ENCODE measurements around the gene TMEM181. TPM values are rescaled to one million over a fixed set of nuclear protein-coding genes. Genes with fewer than 3 reads are reported as not detected.
"Not testable (repeated sequence)": the region's sequence is repeated elsewhere in the genome, so short reads cannot be mapped to it uniquely, and the experiment has no call there.

The TMEM181 gene
- polyA plus RNA-seq, 12 donors: 16.1 to 24.3 (median 20.6) TPM; not detected in 1

DNA sequence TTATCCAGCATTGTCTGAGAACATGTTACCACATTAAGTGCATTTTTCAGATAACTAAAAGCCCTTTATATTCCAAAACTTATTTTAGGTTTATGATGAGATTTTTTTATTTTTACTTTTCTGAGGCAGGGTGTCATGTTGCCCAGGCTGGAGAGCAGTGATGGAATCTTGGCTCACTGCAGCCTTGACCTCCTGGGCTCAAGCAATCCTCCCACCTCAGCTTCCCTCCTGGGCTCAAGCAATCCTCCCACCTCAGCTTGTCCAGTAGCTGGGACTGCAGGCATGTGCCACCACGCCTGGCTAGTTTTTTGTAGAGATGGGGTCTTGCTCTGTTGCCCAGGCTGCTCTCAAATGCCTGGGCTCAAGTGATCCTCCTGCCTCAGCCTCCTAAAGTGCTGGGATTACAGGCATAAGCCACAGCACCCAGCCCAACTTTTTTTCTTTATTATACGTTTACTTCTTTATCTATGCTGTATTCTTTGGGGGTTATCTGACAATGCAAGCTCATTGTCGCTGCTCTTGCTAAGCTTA, 78.5 kb downstream of the TMEM181 start:
- no peak for DNase-seq

DNA sequence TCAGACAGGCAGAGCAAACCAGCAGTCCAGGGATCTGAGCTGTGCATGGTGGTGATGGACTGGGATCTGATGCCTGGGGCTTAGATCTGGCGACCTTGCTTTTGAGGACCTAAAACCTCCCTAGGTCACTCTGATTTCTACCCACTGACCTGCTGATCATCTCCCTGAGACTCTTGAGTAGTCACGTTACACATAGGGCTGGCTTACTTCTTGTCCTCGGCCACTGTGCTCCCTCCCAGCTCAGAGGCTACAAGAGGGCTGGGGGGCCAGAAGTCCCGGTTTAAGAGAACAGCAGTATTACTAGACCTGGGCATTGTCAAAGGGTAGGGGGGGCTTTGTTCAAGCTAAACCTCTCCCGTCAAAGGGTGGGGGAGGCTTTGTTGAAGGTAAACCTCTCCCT, 79.2 kb downstream of the TMEM181 start:
- no peak for DNase-seq

DNA sequence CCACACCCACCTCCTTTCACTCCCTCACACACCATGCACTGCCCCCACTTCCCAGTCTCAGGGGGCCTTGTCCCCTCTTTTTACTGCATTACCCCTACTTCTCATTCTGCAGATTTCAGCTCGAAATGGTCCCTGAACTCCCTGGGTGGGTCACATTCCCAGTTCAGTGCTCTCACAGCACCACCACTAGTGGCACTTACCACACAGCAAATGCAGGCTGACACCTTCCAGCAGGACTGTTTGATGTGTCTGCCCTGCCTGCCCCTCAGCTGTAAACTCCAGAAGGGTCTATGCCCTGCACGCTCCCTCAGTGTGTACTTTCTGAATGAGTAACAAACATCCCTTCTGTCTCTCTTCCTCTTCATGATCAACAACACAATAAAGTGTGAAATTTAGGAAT, 80.6 kb downstream of the TMEM181 start:
- no peak for DNase-seq

DNA sequence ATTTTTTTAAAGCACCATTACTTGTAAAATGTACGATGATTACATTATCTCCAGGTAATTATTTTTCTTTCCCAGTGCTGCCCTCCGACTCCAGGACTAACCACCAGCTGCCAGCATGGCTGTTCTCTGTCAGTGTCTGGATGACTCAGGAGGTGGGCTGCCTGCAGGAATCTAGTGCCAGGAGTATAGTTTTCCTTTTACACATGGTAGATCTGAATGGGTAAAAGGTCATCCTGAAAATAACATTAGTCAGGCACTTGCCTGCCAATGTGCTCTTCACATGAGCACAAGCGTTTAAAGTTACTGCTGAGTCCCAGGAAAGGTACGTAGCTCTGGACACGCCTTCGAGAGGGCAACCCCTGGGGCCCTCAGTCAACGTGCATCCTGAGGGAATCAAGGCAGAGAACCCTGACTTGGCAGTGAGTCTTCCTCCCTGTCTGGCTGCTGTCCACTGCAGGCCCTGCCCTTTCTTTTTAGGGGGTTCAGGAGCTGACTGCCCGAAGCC, 82.3 kb downstream of the TMEM181 start:
- DNase-seq: no peak

DNA sequence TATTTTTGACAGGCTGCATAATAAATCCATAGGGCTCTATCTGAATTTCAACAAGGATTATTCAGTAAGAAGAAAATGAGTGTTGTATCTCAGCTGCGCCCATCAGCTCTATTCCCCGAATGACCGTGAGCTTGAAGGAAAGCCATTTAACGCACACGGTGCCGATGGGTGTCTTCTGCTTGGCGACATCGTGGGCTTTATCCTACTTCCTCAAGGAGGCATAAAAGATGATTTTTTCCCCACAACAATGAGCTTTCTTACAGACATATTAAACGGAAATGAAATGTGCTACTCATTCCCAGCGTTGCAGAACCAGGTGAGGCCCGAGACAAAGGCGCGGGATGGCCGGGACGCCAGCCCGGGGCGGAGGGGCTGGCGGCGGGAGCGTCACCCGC, 83.9 kb downstream of the TMEM181 start:
- no peak for DNase-seq

DNA sequence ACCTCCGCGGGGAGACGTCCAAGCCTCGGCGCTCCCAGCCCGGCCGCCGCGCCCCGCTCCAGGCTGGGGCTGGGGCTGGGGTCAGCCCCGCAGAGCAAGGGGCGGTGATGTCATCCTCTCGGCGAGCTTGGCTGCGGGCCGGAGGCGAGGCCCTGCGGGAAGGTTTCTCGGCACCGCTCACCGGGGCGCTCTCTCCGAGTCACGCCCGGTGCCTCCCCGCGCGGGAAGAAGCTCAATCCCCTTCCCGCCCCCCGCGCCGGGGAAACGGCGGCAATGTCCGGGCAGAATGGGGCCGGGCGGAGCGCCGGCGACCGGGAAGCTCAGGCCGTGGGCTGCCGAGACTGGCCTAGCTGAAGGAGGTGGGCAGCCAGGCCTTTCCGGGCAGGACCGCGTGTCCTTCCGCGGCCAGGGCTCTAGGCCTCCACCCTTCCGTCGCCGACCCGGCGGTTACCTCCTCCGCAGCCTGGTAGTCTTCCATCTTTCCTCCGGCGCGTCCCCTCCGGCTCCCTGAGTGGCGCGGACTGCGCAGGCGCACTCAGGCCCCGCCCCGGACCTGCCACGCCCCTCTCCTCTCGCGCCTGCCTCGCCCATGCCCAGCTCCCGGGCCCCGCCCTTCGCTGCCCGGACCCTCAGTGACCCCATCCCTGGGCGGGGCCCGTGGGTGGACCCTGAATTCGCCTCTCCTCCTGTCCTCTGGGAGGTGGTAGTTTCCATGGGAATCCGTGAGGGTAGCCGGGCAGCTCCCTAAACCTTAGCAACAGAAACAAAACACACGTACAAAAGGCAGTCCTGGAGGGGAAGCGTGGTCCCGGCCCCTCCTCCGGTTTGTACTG, 84.6 kb downstream of the TMEM181 start, which contains the start of gene DYNLT1:
DYNLT1 (minus strand) TSS at position 513 of the 833 bp plus-strand sequence; CDS start at position 478, 35 bp downstream.
- peak; percentile 92 for DNase-seq

- DNase-seq: no peak
These were observed 85.5 kb downstream of the TMEM181 start for GRCh38 chr6:158645064-158646022.

DNA sequence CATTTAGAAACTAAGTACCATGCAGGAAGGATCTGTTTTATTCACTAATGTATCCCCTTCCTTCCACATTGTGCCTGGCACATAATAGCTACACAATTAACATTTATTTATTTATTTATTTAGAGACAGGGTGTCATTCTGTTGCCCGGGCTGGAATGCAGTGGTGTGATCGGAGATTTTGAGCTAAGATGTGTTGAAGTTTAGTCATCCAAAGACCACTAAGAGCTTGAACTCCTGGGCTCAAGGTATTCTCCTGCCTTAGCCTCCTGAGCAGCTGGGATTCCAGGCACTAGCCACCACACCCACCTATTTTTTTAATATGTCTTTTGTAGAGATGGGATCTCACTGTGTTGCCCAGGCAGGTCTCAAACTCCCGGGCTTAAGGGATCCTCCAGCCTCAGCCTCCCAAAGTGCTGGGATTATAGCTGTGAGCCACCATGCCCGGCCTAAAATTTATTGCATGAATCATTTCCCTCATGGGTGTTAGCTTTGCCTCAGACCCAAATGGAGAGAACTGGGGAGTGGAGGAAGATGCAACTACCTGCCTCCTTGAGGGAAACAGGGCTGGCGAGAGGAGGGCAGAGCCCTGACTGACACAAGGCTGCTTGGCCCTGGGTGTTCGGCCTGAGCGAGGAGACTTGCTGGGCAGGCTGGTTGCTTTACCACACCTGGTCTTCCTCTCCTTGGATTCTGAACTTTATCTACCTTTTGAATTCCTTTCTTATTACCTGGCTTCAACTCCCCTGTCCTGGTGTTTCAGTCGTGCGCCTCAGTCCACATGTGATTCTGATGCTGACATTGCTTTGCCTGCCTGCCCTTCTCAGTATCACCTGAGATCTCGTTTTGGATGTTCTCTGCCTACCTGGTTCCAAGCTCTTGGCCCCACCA, 86.4 kb downstream of the TMEM181 start:
- no peak for DNase-seq

DNA sequence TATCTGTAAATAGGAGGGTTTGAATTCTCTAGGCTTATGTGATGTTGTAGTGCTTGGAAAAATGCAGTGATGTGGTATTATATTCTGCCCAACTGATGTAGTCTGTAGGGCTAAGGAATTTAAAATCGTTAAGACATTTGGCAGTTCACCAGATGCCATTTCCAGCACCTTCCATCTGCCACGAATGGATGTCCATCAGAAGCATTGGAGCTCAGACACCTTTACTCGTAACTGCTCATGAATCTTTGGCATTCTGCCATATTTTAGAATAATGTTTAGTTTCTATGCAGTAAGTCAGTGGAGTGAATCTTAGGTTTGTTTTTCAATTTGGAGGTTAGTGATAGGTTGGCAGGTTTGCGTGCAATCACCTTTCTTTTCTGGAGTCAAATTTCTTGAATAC, 87.6 kb downstream of the TMEM181 start:
- no peak for DNase-seq

- DNase-seq: no peak
These were observed 88.8 kb downstream of the TMEM181 start for GRCh38 chr6:158648682-158649131.

DNA sequence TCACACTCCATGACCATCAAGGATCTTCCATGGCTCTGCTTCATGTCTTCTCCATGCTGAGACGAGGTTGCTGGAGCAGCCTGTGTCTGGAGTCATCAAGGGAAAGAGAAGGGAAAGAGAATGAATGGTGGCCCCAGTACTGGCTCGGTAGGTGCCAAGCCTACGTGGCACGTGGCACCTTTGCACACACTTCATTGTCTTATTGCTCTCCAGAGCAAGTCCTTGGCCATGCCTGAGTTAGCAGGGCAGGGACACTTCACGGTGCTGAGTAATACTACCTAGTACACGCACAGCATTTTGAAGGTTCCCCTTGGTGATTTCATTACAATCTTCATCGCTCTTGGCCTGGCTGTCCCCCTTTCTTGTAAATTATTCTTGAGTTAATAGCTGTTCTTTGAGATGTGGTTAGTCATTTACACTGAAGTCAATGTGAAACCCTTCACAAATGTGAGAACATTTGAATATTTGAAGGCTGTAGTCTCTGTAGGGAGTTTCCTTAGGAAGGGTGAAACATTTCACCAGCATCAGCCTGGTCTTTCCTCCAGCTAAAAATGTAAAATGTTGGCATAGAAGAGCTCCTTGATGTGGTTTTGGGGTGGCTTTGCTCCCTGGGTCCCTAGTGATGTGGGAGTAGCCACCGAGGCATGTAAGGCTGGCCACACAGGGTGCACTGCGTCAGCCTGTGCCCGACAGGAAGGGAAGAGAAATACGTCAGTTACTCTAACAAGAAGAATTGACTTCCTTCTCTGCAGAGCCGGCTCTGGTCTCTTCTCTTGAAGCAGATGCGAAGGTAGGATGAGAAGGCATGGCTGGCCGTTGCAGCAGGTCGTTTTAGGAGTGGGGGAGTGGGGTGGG, 89.6 kb downstream of the TMEM181 start, which contains the start of gene SYTL3:
SYTL3 (plus strand) TSS at position 766 of the 855 bp plus-strand sequence. CDS start 13,215 bp downstream, outside the sequence.
- no peak for DNase-seq

DNA sequence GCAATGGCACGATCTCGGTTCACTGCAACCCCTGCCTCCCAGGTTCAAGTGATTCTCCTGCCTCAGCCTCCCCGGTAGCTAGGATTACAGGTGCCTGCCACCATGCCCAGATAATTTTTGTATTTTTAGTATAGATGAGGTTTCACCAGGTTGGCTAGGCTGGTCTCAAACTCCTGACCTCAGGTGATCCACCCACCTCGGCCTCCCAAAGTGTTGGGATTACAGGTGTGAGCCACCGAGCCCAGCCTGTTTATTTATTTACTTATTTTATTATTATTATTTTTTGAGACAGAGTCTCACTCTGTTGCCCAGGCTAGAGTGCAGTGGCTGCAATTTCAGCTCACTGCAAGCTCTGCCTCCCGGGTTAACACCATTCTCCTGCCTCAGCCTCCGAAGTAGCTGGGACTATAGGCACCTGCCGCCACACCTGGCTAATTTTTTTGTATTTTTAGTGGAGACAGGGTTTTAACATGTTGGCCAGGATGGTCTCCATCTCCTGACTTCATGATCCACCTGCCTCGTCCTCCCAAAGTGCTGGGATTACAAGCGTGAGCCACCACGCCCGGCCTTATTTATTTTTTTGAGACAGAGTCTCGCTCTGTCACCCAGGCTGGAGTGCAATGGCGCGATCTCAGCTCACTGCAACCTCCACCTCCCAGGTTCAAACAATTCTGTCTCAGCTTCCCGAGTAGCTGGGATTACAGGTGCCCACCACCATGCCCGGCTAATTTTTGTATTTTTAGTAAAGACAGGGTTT, 92.3 kb downstream of the TMEM181 start:
- not testable (repeated sequence) for DNase-seq

GRCh38 chr6:158653577-158654354, 93.9 kb downstream of the TMEM181 start:
- DNase-seq: no peak

- peak; percentile 76 for DNase-seq
These were observed 94.6 kb downstream of the TMEM181 start for GRCh38 chr6:158654498-158654897.

- no peak for DNase-seq
These were observed 95.1 kb downstream of the TMEM181 start for GRCh38 chr6:158654960-158655489.

DNA sequence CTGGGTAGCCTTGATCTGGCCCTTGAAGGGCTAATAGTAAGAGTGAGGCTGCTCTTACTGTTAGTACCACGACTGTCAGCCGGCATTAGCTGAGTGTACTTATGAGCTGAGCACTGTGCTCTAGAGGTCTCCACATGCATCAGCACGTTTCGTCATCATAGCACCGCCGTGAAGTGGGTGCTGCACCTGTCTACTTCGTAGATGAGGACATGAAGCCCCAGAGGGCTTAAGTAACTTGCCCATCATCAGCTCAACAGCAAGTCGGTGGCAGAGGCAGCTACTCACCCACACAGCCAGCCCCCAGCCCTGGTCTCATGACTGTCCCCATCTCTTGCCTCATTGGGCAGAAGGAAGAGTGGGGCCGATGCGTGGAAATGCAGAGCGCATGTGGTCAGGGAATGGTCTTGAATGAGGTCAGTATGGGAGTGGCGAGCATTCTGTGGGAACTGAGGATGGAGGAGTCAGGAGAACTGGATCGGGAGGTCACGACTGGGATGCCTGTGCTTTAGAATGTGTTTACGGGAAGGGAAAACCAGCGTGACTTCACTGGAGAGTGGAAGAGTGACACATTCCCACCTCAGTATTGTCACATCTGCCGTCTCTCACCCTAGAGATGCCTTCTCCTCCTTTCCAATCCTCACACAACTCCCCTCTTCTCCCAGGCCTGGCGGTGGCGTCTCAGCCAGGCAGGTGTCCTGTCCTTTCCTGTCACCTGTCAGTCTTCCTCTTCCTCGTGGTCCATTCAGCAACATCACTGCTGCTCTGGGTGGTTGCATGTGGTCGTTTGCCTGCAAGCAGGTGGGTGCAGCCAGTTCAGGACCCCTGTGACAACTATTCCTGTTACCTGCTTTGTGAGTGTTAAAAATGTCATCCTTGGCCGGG, 95.9 kb downstream of the TMEM181 start:
- DNase-seq: no peak

DNA sequence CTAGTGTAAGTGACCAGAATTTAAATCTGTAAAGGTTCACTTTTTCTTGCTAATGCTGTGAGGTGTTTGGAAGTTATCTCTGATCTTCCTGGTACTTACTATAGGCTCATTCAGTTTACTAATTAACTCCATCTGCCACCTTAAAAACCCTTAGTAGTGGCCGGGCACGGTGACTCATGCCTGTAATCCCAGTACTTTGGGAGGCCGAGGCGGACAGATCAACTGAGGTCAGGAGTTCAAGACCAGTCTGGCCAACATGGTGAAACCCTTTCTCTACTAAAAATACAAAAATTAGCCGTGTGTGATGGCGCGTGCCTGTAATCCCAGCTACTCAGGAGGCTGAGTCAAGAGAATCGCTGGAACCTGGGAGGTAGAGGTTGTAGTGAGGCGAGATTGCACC, 97.1 kb downstream of the TMEM181 start:
- not testable (repeated sequence) for DNase-seq
